Aorta (tissue), 5 donors: ENCODE results near the gene RANBP17. TPM values are rescaled to one million over a fixed set of nuclear protein-coding genes. Genes with fewer than 3 reads are reported as not detected.

Experiments
- ATAC-seq: fragments of 200-7000 bp; cut with Tn5 transposase; one replicate; pipeline ENCODE4 v1.9.1; 2022; ENCODE audit warnings: moderate library complexity; ENCODE audit not compliant: low FRiP score
- DNase-seq, 2 donors: peaks; one replicate each; pipeline ENCODE4 v3.0.0-alpha.2; 2020
- H3K27ac ChIP-seq, 2 donors: one replicate each; pipeline ENCODE4 v1.5.1; 2013; ENCODE audit warnings: low read length in 2 of 2, mild to moderate bottlenecking in 2 of 2, moderate library complexity in 2 of 2, control low read depth in 1 of 2, inconsistent platforms in 1 of 2, low read depth in 1 of 2
- H3K27me3 ChIP-seq, 2 donors: one replicate each; pipeline ENCODE4 v1.6.1; 2013; ENCODE audit warnings: control low read depth in 1 of 2, low read length in 1 of 2, mild to moderate bottlenecking in 1 of 2, moderate library complexity in 1 of 2; ENCODE audit not compliant: insufficient read depth in 2 of 2, control insufficient read depth in 1 of 2
- H3K36me3 ChIP-seq, 2 donors: one replicate each; pipeline ENCODE4 v1.6.1; 2013; ENCODE audit warnings: control low read depth in 1 of 2, low read length in 1 of 2, mild to moderate bottlenecking in 1 of 2; ENCODE audit not compliant: insufficient read depth in 2 of 2, control insufficient read depth in 1 of 2
- H3K4me1 ChIP-seq, 2 donors: one replicate each; pipeline ENCODE4 v1.6.1; 2013; ENCODE audit warnings: low read length in 2 of 2, control low read depth in 1 of 2, mild to moderate bottlenecking in 1 of 2, moderate library complexity in 1 of 2; ENCODE audit not compliant: insufficient read depth in 2 of 2, control insufficient read depth in 1 of 2
- H3K4me3 ChIP-seq, 2 donors: one replicate each; pipeline ENCODE4 v1.5.1; 2013; ENCODE audit warnings: low read length in 2 of 2, control low read depth in 1 of 2, mild to moderate bottlenecking in 1 of 2
- H3K9me3 ChIP-seq: one replicate; pipeline ENCODE4 v1.6.1; 2013; ENCODE audit warnings: mild to moderate bottlenecking, low read length; ENCODE audit not compliant: control insufficient read depth
- WGBS, 2 donors: extraction: QIAGEN DNeasy Blood & Tissue Kit; methylation state at CpG; one replicate each; pipeline ENCODE4 v1.1.7; 2013; 5-methylcytosine and 5-hydroxymethylcytosine counted together
- intact Hi-C, 2 donors: fragments of 100-400 bp; cut with DNase I; formaldehyde crosslinking; loops; one replicate each; pipeline versions ENCODE4 v1.14.2 to v1.15.0; 2022
- polyA plus RNA-seq, 2 donors: library from polyadenylated mRNA; stranded (reverse); fragments of 200-250 nt; gene quantifications; one replicate each; pipeline ENCODE4 v1.2.3, GENCODE V29; 2013
- total RNA-seq, 2 donors: library from RNA; stranded (reverse); fragmentation: NEBNext Ultra II Directional; extraction: Animal tissue kit (Norgen Biotek cat#: 25700); gene quantifications; one replicate each; pipeline ENCODE4 v1.2.1, GENCODE V29; 2021
- donor health status: healthy with polysubstance abuse.
- donor health status: Bipolar disorder and iron deficiency.
- donor health status: DM: no; HTN: no; CAD: no.
- donor health status: DM: no; HTN: no; CAD: no.
- donor health status: DM: yes; HTN: yes; CAD: no.

RANBP17 gene
- total and polyA plus RNA-seq, 4 donors, result 1.3 to 13.6 (median 7.5) TPM

DNA sequence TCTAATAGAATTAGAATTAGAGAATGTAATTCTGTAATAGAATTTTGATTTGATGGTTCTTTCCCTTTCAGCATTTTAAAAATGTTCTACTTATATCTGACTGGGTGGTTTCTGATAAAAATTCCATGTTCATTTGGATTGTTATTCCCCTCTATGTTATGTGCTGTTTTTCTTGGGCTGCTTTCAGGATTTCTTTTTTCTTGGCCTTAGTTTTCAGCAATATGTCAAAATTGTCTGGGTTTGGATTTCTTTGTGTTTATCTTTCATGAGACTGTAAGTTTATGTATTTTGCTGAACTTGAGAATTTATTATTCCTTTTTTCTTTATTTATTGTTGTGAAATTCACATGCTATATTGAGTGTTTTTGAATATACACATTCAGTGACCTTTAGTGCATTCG, 189.1 kb downstream of the RANBP17 start:
- Histone ChIP-seq H3K36me3 (no peaks in the 10 kb centered on the region), H3K9me3 (no peaks in the 10 kb centered on the region), H3K4me1 (no peaks in the 10 kb centered on the region), H3K27ac (no peak overlapping the region), H3K27me3 (no peaks in the 10 kb centered on the region), H3K4me3 (no peak overlapping the region)
- ATAC-seq, result no peak
- intact Hi-C loops, result no loop called here
- 35 to 60% methylated on average over 1 of the region's 1 CpG for WGBS, 2 donors
- DNase-seq, result no peak

- no peak overlapping the region for H3K27ac ChIP-seq
- no peaks in the 10 kb centered on the region for H3K27me3 ChIP-seq
- ATAC-seq, result no peak
- intact Hi-C loops, result no loop called here
- H3K4me1 ChIP-seq, result no peaks in the 10 kb centered on the region
- WGBS, 2 donors, result 80 to 86% methylated on average over 3 of the region's 3 CpGs
- no peak for DNase-seq
- no peaks in the 10 kb centered on the region for H3K9me3 ChIP-seq
- H3K4me3 ChIP-seq, result no peak overlapping the region
- H3K36me3 ChIP-seq, result no peaks in the 10 kb centered on the region
Observed at GRCh38 chr5:171055875-171056454, 194.1 kb downstream of the RANBP17 start.

- ATAC-seq, result no peak
- peaks cover 4% of the 10 kb centered on the region for H3K9me3 ChIP-seq
- H3K4me3 ChIP-seq, result no peak overlapping the region
Observed at GRCh38 chr5:171067540-171068130, 205.8 kb downstream of the RANBP17 start.

DNA sequence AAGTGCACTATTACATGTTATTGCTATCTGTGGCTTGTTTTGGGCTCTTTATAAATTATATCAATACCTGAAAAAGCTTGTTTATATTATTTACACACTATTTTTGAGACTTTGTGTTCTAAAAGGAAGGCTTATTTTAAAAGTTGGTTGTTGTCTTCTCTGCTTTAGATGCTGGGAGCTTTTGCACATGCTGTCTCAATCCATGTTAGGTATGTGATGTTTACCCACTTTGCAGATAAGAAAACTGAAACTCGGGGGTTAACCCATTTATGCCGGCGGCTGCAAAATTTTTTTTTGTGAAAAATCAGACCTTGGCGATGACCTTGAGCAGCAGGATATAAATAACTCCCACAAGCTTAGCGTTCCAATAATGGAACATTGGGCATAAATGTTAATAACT, 212.9 kb downstream of the RANBP17 start:
- no peaks in the 10 kb centered on the region for H3K36me3 ChIP-seq
- H3K9me3 ChIP-seq, result no peaks in the 10 kb centered on the region
- no peak for ATAC-seq
- H3K4me3 ChIP-seq, result no peak overlapping the region
- DNase-seq, result no peak
- intact Hi-C loops, result no loop called here
- no peaks in the 10 kb centered on the region for H3K4me1 ChIP-seq
- no peak overlapping the region for H3K27ac ChIP-seq
- no peaks in the 10 kb centered on the region for H3K27me3 ChIP-seq
- WGBS, 2 donors, result 63 to 68% methylated on average over 5 of the region's 5 CpGs

More at GRCh38 chr5:171067540-171068130, 205.8 kb downstream of the RANBP17 start:
- H3K27me3 ChIP-seq, result no peaks in the 10 kb centered on the region
- H3K4me1 ChIP-seq, result no peaks in the 10 kb centered on the region
- intact Hi-C loops, result no loop called here
- WGBS, 2 donors, result 93 to 99% methylated on average over 2 of the region's 2 CpGs
- no peaks in the 10 kb centered on the region for H3K36me3 ChIP-seq
- no peak for DNase-seq
- H3K27ac ChIP-seq, result no peak overlapping the region

DNA sequence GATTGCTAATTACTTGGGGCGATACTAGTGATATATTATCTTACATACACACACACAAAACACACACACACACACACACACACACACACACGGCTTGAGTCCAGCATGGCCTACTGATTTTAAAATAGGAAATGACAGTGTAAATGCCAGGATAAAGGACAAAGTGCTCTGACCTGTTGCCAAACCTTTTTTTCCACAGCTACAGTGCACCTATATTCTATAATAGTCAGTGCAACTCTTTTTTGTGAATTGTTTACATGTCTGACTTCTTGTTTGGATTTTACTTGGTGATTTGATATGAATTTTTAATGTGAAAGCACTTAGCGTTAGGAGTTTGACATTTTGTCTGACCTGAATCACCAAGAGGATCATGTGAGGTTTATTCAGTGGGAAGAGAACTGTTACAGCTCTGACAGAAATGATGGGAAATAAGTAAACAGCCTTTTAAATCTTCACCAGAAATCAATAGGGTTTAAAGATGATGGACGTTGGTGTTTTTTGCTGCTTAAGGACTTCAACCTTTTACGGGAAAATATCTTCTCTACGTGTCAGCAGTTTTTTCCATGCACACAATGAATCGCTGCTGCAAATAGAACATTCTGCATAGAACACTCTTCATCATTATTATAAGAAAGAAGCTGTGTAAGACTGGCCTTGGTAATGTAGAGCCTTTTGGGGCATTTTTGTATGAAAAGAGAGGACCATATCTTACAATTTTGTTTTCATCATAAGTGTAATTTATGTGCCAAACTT, 218.5 kb downstream of the RANBP17 start:
- intact Hi-C loops, result no loop called here
- no peak overlapping the region for H3K4me3 ChIP-seq
- 47 to 50% methylated on average over 7 of the region's 7 CpGs for WGBS, 2 donors
- H3K9me3 ChIP-seq, result no peaks in the 10 kb centered on the region
- ATAC-seq (no peak), DNase-seq (no peak)
- H3K4me1 ChIP-seq, result no peaks in the 10 kb centered on the region
- H3K36me3 ChIP-seq, result no peaks in the 10 kb centered on the region
- no peaks in the 10 kb centered on the region for H3K27me3 ChIP-seq
- H3K27ac ChIP-seq, result no peak overlapping the region

- DNase-seq (no peak), ATAC-seq (no peak)
- no peaks in the 10 kb centered on the region for H3K27me3 ChIP-seq
- 40 to 46% methylated on average over 1 of the region's 1 CpG for WGBS, 2 donors
- no peak overlapping the region for H3K27ac ChIP-seq
- H3K4me3 ChIP-seq, result no peak overlapping the region
- intact Hi-C loops, result no loop called here
- H3K4me1 ChIP-seq, result no peaks in the 10 kb centered on the region
- H3K36me3 ChIP-seq, result no peaks in the 10 kb centered on the region
- H3K9me3 ChIP-seq, result no peaks in the 10 kb centered on the region
Observed at GRCh38 chr5:171081319-171081718, 219.5 kb downstream of the RANBP17 start.

DNA sequence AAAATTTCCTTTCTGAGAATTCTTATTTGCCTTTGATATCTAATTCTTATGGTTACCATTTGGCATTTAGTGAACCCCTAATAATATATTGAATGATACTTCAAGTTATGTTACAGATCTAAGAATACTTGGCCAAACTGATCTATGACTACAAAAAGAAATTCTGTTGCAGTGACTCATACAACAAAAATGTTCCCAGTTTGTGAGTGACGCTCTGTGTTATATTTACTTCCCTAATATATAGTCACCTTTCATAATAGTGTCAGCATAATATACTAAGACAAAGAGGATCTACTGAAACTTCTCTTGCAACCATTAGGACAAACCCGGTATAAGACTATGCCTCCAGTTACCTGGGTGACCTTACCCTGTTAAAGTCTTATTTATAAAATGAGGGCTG, 230.4 kb downstream of the RANBP17 start:
- ATAC-seq (no peak), DNase-seq (no peak)
- Histone ChIP-seq H3K9me3 (no peaks in the 10 kb centered on the region), H3K27ac (no peak overlapping the region), H3K27me3 (no peaks in the 10 kb centered on the region), H3K36me3 (no peaks in the 10 kb centered on the region), H3K4me1 (no peaks in the 10 kb centered on the region), H3K4me3 (no peak overlapping the region)
- 54 to 56% methylated on average over 2 of the region's 2 CpGs for WGBS, 2 donors
- intact Hi-C loops, result no loop called here

- Histone ChIP-seq H3K27me3 (no peaks in the 10 kb centered on the region), H3K9me3 (no peaks in the 10 kb centered on the region), H3K4me1 (no peaks in the 10 kb centered on the region), H3K4me3 (no peak overlapping the region), H3K27ac (no peak overlapping the region), H3K36me3 (no peaks in the 10 kb centered on the region)
- DNase-seq, result no peak
- intact Hi-C loops, result no loop called here
- no peak for ATAC-seq
Observed at GRCh38 chr5:171093598-171093997, 231.8 kb downstream of the RANBP17 start.

DNA sequence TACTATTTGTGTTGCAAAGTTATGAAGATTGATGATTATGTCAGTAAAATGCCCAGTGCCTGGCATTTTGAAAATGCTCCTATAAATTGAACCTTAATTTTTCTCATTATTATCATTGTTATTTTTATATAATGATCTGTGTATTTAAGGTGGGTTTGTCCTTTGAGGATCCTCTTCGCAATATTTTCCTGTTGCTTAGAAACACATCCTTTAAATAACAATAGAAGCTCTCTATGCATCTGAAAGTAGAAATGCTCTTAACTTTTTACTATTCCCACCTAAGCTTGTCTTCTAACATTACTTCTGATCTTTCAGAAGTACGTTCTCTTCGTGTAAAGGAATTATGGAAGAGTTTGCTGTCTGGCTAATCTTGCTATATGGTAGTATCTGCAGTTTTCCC, 232.5 kb downstream of the RANBP17 start:
- WGBS, 2 donors, result 81 to 86% methylated on average over 3 of the region's 3 CpGs
- no peak overlapping the region for H3K27ac ChIP-seq
- H3K4me1 ChIP-seq, result no peaks in the 10 kb centered on the region
- H3K4me3 ChIP-seq, result no peak overlapping the region
- H3K9me3 ChIP-seq, result no peaks in the 10 kb centered on the region
- no peaks in the 10 kb centered on the region for H3K27me3 ChIP-seq
- no peak for ATAC-seq
- intact Hi-C loops, result no loop called here
- no peak for DNase-seq
- H3K36me3 ChIP-seq, result no peaks in the 10 kb centered on the region
